ENCODE results near the gene TMEM35B. TPM values are rescaled to one million over a fixed set of nuclear protein-coding genes. Genes with fewer than 3 reads are reported as not detected.
A peak's percentile ranks its signal among the peaks of the same experiment; 100 is the strongest.
"Not testable (repeated sequence)": the region's sequence is repeated elsewhere in the genome, so short reads cannot be mapped to it uniquely, and the experiment has no call there.

TMEM35B gene
- total RNA-seq, 2 experiments from 2014 or later = 34.5 to 35.9 TPM

GRCh38 chr1:34987018-34987417 is 1.9 kb upstream of the TMEM35B start:
- POLR2A ChIA-PET = no interaction called here
- Mint-ChIP-seq H3K9me3 (no peaks in the 10 kb centered on the region), H3K4me1 (peaks cover 33% of the 10 kb centered on the region), H3K27ac (no peak overlapping the region), H3K36me3 (ENCODE audit: low read depth) (peaks cover 22% of the 10 kb centered on the region), H3K4me3 (no peak overlapping the region), H3K27me3 (no peaks in the 10 kb centered on the region)
- DNase-seq = no peak
- CTCF ChIA-PET = no interaction called here

DNA sequence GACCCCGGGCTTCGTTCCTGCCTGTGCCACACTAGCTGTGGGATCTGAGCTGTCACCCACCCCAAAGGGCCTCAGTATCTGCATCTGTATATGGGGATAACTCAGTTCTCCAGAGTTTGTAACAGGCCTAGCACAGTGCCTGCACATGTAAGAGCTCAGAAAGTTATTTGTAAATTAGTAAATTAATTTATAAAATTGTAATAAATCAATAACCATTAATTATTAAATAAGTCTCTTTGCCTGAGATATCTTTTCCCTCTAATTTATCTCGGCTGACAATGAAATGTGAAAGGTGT is 410 bp upstream of the TMEM35B start:
- H3K9me3 Mint-ChIP-seq, DNase-seq, H3K27me3 Mint-ChIP-seq: not testable (repeated sequence)
- Mint-ChIP-seq H3K27ac (peak overlapping the region; percentile 92), H3K36me3 (ENCODE audit: low read depth) (peaks cover 26% of the 10 kb centered on the region), H3K4me3 (peak overlapping the region; percentile 96), H3K4me1 (peaks cover 35% of the 10 kb centered on the region)
- ChIA-PET CTCF (interaction anchor here (0.8 to 2.8 kb wide), 8 partner anchors 11 to 201 kb away, joined by 3 to 8 read pairs (median 3); no protein-coding TSS in a partner anchor), POLR2A (interaction anchor here (0.6 kb wide), 1 partner anchor 283 kb away, joined by 3 read pairs; the partner anchor contains the start of gene ZMYM4)

DNA sequence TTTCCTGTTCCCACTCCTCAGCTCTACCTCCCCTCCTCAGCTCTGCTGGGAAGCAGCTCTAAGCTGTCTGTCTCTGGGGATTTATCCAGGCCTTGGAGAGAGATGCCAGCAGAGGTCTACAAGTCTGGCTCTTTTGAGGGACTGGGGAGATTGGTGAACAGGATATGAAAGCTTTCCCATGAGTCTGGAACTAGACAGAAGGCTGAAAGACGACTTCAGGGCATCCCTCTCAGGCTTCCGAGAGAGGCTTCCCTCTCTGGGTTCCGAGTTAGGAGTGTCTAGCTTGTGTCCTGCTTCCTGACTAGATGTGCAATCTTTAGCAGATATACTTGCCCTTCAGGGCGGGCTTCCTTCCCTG is 733 bp downstream of the TMEM35B start:
- DNase-seq = no peak
- Mint-ChIP-seq H3K27ac (peak overlapping the region; percentile 97), H3K27me3 (no peaks in the 10 kb centered on the region), H3K9me3 (no peaks in the 10 kb centered on the region), H3K4me3 (peak overlapping the region; percentile 96), H3K36me3 (ENCODE audit: low read depth) (peaks cover 24% of the 10 kb centered on the region), H3K4me1 (peaks cover 35% of the 10 kb centered on the region)
- ChIA-PET CTCF (interaction anchor here (1.0 to 2.8 kb wide), 4 partner anchors 9 to 125 kb away, joined by 3 to 8 read pairs (median 4); partner anchors contain the start of genes SMIM12 and ZMYM6), POLR2A (interaction anchor here (0.5 to 0.6 kb wide), 2 partner anchors 190 to 201 kb away, joined by 3 read pairs; no protein-coding TSS in a partner anchor)

DNA sequence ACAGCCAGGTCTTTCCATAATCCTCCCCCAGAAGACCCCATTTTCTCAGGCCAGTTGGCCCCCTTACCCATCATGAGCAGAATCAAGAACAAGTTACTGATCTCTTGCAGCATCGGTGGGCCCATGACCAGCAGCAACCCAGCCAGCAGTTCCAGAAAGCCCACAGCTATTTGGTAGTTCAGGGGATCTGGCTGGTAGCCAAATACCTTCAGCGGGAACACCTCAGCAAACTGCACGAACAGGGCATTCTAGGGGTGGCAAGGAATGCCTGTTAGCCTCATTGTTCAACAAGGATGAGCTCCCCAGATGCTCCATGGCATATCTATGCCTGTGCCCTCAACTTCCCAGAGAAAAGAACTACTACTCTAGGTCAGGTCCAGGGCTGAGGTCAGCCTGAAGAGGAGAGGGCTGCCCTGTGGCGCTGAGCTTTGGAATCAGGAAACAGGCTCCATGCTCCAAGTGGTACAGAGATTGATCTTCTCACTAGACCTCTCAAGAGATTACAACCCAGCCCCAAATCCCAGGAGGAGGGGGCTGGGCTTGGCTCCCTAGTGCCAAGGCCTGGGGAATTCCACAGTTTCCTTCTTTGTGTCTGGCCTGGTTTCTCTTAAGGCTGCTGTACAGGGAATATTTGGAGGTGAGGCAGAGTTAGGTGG is 1.3 kb downstream of the TMEM35B start:
- H3K36me3 Mint-ChIP-seq (ENCODE audit: low read depth) = peaks cover 24% of the 10 kb centered on the region
- CTCF ChIA-PET = interaction anchor here (1.0 to 2.8 kb wide), 3 partner anchors 9 to 124 kb away, joined by 4 to 8 read pairs (median 4); partner anchors contain the start of genes SMIM12 and ZMYM6
- peaks cover 35% of the 10 kb centered on the region for H3K4me1 Mint-ChIP-seq
- DNase-seq = no peak
- POLR2A ChIA-PET = no interaction called here
- H3K27me3 Mint-ChIP-seq = no peaks in the 10 kb centered on the region
- peak overlapping the region; percentile 96 for H3K4me3 Mint-ChIP-seq
- no peaks in the 10 kb centered on the region for H3K9me3 Mint-ChIP-seq
- peak overlapping the region; percentile 97 for H3K27ac Mint-ChIP-seq

DNA sequence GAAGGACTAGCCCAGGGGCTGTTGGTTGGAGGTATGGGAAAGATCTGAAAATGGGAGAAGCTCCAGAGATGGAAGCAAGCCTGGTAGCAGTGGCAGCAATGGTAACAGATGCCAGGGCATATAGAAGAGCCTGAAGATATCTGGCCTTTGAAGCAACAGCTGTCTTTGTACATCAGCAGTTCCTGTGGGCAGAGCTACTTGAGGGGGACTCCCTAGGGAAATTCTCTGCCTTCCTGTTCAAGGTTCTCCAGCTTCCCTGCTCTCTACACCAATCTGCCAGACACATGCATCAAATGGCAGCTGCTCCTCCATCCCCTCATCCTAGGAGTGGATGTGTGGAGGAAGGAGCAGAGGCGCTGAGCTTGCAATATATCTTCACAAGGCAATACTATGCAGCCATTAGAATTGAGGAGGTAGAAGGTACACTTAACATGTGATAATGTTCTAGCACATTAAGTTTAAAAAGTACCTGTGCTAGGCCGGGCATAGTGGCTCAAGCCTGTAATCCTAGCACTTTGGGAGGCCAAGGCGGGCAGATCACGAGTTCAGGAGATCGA is 2.2 kb downstream of the TMEM35B start:
- Mint-ChIP-seq H3K36me3 (ENCODE audit: low read depth) (peaks cover 19% of the 10 kb centered on the region), H3K4me1 (peaks cover 37% of the 10 kb centered on the region), H3K27ac (no peak overlapping the region), H3K27me3 (no peaks in the 10 kb centered on the region), H3K4me3 (peak overlapping the region; percentile 40), H3K9me3 (no peaks in the 10 kb centered on the region)
- POLR2A ChIA-PET = interaction anchor here (0.6 kb wide), 1 partner anchor 514 kb away, joined by 4 read pairs; no protein-coding TSS in a partner anchor
- CTCF ChIA-PET = interaction anchor here (1.8 to 2.8 kb wide), 2 partner anchors 8 to 50 kb away, joined by 4 to 8 read pairs; partner anchors contain the start of gene ZMYM6
- no peak for DNase-seq

DNA sequence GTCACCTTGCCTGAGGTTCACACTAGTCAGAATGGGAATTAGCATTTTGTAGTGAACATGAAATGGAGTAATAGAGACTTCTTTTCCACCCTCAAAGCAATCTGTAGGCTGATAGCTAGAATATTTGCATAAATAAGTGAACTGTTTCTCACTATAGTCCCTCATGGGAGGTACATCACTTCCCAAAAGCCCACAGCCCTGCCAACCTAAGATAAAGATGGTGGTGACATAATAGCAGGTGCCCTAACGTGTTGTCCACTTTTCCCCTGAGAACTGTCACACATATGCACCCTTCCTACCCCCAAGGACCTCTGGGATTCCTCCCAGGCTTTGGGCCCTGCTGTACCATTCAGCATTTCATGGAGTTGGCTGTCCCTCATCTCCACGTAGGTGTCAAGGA is 4.4 kb downstream of the TMEM35B start:
- Mint-ChIP-seq H3K27ac (no peak overlapping the region), H3K27me3 (no peaks in the 10 kb centered on the region), H3K9me3 (no peaks in the 10 kb centered on the region), H3K4me3 (no peak overlapping the region), H3K4me1 (peaks cover 28% of the 10 kb centered on the region), H3K36me3 (ENCODE audit: low read depth) (peaks cover 22% of the 10 kb centered on the region)
- DNase-seq = no peak
- POLR2A ChIA-PET = no interaction called here
- CTCF ChIA-PET = interaction anchor here (0.6 kb wide), 1 partner anchor 887 kb away, joined by 3 read pairs; no protein-coding TSS in a partner anchor

DNA sequence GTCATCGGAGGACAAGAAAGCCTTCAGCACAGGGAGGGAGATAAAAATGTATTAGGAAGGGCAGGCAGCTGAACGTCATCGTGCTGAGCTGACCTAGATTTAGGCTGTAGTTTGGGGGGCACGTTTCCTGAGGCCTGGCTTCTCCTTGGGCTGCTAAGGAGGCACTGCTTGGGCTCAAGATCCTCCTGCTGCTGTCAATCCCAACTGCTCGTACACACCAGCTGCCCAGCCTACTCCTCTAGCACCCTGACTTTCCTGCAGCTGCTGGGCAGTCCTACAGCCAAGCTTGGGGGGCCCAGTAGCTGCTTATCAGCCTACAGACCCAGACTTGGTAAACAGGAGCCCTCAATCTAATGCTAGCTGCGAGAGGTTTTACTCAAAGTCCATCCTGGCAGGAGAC is 6.2 kb downstream of the TMEM35B start:
- POLR2A ChIA-PET = no interaction called here

DNA sequence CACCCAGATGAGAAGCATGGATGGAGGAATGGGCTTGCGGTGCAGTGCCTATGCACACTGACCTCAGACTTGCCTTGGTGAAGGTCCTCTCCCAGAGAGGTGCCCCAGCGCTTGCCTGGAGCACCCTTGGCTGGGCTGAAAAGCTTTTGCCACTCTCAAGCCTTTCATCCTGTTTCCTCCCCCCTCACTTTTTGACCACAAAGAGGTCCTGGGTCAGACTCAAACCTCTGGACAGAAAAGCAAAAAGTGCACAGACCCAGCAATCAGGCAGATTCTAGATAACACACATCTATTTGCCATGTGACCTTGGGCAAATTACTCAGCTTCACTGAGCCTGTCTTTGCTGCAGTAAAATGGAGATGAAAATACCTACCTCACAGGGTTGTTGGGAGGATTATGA is 7.3 kb downstream of the TMEM35B start:
- CTCF ChIA-PET = no interaction called here
- H3K4me3 Mint-ChIP-seq = no peak overlapping the region
- no peak overlapping the region for H3K27ac Mint-ChIP-seq
- no peaks in the 10 kb centered on the region for H3K27me3 Mint-ChIP-seq
- POLR2A ChIA-PET = interaction anchor here (0.6 kb wide), 1 partner anchor 336 kb away, joined by 5 read pairs; no protein-coding TSS in a partner anchor
- DNase-seq = no peak
- H3K9me3 Mint-ChIP-seq = no peaks in the 10 kb centered on the region
- H3K36me3 Mint-ChIP-seq (ENCODE audit: low read depth) = peaks cover 19% of the 10 kb centered on the region
- peaks cover 12% of the 10 kb centered on the region for H3K4me1 Mint-ChIP-seq

More for the DNA sequence above, 6.2 kb downstream of the TMEM35B start:
- H3K9me3 Mint-ChIP-seq = no peaks in the 10 kb centered on the region
- CTCF ChIA-PET = no interaction called here
- H3K36me3 Mint-ChIP-seq (ENCODE audit: low read depth) = peaks cover 23% of the 10 kb centered on the region
- H3K27ac Mint-ChIP-seq = no peak overlapping the region
- no peak overlapping the region for H3K4me3 Mint-ChIP-seq
- DNase-seq = no peak
- H3K4me1 Mint-ChIP-seq = peaks cover 21% of the 10 kb centered on the region
- no peaks in the 10 kb centered on the region for H3K27me3 Mint-ChIP-seq

DNA sequence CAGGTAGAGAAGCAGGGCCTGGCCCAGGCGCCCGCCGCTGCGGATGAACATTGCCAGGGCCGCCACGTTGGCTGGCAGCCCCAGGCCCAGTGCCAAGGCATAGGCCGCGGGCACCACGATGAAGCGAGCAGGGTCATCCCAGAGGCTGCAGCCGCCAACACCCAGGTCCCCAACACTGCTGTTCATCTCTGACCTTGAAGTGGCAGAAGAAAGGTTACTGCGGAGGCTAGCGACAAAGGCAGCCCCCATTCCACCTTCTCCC is 8.0 kb downstream of the TMEM35B start:
- DNase-seq = no peak
- ChIA-PET POLR2A (no interaction called here), CTCF (no interaction called here)
- no peaks in the 10 kb centered on the region for H3K9me3 Mint-ChIP-seq
- H3K27ac Mint-ChIP-seq = no peak overlapping the region
- peaks cover 10% of the 10 kb centered on the region for H3K4me1 Mint-ChIP-seq
- H3K36me3 Mint-ChIP-seq (ENCODE audit: low read depth) = peaks cover 19% of the 10 kb centered on the region
- no peak overlapping the region for H3K4me3 Mint-ChIP-seq
- H3K27me3 Mint-ChIP-seq = no peaks in the 10 kb centered on the region

GRCh38 chr1:34976384-34977209 is 8.6 kb downstream of the TMEM35B start:
- no peak for DNase-seq
- ChIA-PET CTCF (no interaction called here), POLR2A (no interaction called here)
- Mint-ChIP-seq H3K4me1 (peaks cover 6% of the 10 kb centered on the region), H3K27ac (no peak overlapping the region), H3K4me3 (no peak overlapping the region), H3K27me3 (no peaks in the 10 kb centered on the region), H3K9me3 (no peaks in the 10 kb centered on the region), H3K36me3 (ENCODE audit: low read depth) (peaks cover 19% of the 10 kb centered on the region)

DNA sequence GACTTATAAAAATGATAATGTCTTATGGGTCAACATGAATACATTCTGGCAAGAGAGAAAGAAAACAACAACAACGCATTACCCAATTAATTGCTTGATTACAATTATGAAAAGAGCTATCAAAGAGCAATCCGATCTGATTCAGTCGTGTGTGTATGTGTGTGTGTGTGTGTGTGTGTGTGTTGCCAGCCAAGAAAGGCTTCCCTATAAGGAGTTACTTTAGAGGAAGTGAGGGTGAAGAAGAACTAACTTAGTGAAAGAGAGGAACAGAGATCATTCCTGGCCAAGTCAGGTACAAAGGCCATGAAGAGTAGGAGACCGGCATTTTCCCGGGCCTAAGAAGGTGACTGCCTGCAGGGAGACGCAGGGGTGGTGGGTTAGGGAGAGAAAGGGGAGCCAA is 9.4 kb downstream of the TMEM35B start:
- no peaks in the 10 kb centered on the region for H3K9me3 Mint-ChIP-seq
- peaks cover 14% of the 10 kb centered on the region for H3K36me3 Mint-ChIP-seq (ENCODE audit: low read depth)
- POLR2A ChIA-PET = no interaction called here
- H3K4me1 Mint-ChIP-seq = peaks cover 6% of the 10 kb centered on the region
- no peak overlapping the region for H3K4me3 Mint-ChIP-seq
- H3K27me3 Mint-ChIP-seq = no peaks in the 10 kb centered on the region
- no peak for DNase-seq
- CTCF ChIA-PET = interaction anchor here (1.7 kb wide), 1 partner anchor 9 kb away, joined by 8 read pairs; the partner anchor contains the start of gene TMEM35B
- H3K27ac Mint-ChIP-seq = no peak overlapping the region

DNA sequence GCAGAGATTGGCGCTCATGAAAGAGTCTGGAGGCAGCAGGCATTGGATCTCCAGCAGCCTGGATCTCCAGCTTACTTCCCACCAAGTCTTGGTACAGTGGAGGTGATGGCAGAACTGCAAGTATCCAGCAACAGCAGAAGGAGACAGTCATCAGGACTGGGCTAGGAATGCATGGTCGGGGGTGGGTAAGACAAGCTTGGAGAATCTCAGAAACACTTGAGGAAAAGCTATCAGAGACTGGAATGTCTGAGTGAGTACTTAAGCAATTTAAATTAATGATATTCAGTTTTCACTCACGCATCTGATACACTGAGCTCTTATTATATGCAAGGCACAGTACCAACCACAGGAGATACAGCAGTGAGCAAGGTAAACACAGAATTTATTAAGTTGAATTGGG is 9.8 kb downstream of the TMEM35B start:
- H3K4me3 Mint-ChIP-seq = no peak overlapping the region
- no peaks in the 10 kb centered on the region for H3K27me3 Mint-ChIP-seq
- peaks cover 6% of the 10 kb centered on the region for H3K4me1 Mint-ChIP-seq
- no peaks in the 10 kb centered on the region for H3K9me3 Mint-ChIP-seq
- POLR2A ChIA-PET = no interaction called here
- no peak overlapping the region for H3K27ac Mint-ChIP-seq
- DNase-seq = no peak
- peaks cover 12% of the 10 kb centered on the region for H3K36me3 Mint-ChIP-seq (ENCODE audit: low read depth)
- CTCF ChIA-PET = interaction anchor here (1.7 kb wide), 1 partner anchor 9 kb away, joined by 8 read pairs; the partner anchor contains the start of gene TMEM35B

DNA sequence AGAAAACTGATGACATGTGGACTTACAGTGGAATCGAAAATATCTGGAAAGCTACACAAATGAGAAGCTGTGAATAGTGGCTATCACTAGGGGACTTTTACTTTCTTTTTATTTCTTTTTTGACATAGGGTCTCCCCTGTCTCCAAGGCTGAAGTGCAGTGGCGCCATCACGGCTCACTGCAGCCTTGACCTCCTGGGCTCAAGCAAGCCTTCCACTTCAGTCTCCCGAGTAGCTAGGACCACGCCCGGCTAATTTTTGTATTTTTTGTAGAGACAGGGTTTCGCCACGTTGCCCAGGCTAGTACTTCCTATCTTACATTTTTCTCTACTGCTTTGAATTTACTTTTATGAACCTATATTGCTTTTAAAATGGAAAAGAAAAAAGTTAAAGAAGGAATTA is 10.5 kb downstream of the TMEM35B start:
- no peak overlapping the region for H3K27ac Mint-ChIP-seq
- CTCF ChIA-PET = interaction anchor here (1.2 to 1.7 kb wide), 2 partner anchors 10 to 123 kb away, joined by 3 to 8 read pairs; partner anchors contain the start of gene TMEM35B

More for the DNA sequence above, 10.5 kb downstream of the TMEM35B start:
- Mint-ChIP-seq H3K36me3 (ENCODE audit: low read depth) (peaks cover 12% of the 10 kb centered on the region), H3K9me3 (peaks cover 2% of the 10 kb centered on the region), H3K4me3 (no peak overlapping the region), H3K27me3 (peaks cover 2% of the 10 kb centered on the region), H3K4me1 (peaks cover 10% of the 10 kb centered on the region)
- POLR2A ChIA-PET = no interaction called here
- DNase-seq = no peak
